SH-SY5Y (cell line): ENCODE results near the gene NCOR2.

Experiments used
- GATA2 ChIP-seq: IDR thresholded peaks from 2 replicates; pipeline ENCODE4 v1.6.1; 2011; ENCODE audit warnings: mild to moderate bottlenecking, low read depth, low read length
- GATA3 ChIP-seq: IDR thresholded peaks from 2 replicates; pipeline ENCODE4 v1.6.1; 2011; ENCODE audit warnings: low read depth, mild to moderate bottlenecking, low read length, moderate library complexity

DNA sequence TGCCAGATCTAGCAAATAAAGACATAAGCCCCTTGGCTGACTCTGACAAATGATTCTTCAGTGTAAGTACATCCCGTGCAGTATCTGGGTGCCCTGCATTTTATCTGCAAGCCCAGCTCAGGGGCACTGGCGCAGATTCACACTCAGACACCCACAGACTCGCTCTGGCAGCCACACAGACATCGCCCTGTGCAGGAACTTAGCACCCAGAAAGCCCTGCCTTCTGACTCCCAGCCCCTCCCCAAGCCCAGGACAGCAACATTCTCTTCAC lies 44.9 kb upstream of the NCOR2 start:
- TF ChIP-seq GATA2 (no peak), GATA3 (no peak)
